HG03097 (cell line): ENCODE data around the gene HTR4.

Experiments used
- ATAC-seq: cut with Tn5 transposase; IDR thresholded peaks from one replicate; pipeline ENCODE4 v1.9.1; 2021; ENCODE audit not compliant: unreplicated experiment, low FRiP score

HTR4 gene

GRCh38 chr5:148666353-148666752, 12.0 kb upstream of the HTR4 start:
- no peak for ATAC-seq

DNA sequence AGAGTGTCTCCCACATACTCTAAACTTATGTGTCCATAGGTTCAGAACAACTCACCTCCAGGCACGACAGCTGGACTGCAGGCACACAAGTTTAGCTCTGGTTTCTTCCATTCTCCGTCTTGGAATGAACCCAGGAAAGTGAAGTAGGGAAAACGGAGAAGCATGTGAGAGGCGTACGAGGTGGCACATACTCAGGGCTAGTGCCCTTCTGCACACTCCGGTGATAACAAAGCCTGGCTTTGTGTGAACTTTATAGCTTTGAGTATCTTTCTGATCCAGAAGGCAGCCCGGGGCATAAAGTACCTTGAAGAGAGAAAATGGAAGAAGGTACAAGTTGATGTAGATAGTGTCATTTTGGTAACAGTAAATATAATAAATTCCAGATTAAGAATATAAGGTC, 11.1 kb upstream of the HTR4 start:
- ATAC-seq = no peak

GRCh38 chr5:148663509-148663908, 9.2 kb upstream of the HTR4 start:
- ATAC-seq = no peak

GRCh38 chr5:148660346-148660660, 6.0 kb upstream of the HTR4 start:
- no peak for ATAC-seq

DNA sequence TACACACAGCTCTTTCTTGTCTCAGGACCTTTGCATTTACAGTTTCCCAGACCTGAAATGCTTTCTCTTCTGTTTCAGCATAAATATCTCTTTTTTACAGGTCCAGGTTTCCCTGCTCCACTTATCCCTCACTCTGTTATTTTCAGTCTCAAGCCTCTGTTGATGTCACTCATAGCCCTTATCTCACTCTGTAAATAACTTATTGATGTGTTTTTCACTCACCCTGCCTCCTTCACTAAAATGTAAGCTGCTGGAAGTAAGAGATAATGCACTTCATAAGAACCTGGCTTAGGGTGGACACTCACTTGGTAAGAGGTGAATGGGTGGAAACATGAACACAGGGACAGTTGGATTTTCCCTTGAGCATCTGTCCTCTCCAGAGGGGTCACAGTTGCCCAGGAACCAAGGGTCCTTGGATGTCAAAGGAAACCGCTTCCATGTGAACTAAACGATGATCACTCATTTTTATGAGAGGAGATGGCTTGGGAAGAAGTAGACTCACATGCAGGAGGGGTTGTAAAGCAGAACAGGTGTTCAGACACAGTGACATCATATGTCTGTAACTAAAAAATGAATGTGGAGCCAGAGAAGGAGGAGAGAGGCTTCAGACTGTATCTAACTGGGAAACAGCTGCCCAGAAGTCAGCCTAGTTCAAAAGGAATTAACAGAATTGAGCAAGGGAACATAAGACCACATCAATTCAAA, 5.5 kb upstream of the HTR4 start:
- ATAC-seq = no peak

DNA sequence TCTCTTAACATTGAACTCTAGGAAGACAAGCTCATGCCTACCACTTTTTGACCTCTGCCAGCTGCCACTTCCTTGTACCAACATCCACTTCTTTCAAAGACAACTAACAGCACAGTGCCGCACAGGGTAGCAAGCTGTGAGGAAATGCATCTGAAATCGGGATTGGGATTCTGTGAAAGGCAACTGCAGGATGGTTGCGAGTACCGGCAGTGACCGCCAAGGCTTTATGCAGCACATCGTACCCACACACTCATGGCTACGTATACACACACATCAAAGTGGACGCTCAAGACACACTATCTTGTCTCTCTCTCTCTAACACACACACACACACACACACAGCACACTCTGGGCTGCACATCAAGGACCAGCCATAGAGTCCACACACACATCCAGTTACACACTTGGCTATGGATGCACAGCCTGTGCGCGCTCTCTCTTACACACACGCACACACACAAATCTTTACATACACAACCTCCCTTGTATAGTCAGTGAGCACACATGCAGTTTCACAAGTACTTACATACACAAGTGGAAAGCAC, 964 bp downstream of the HTR4 start:
- no peak for ATAC-seq

DNA sequence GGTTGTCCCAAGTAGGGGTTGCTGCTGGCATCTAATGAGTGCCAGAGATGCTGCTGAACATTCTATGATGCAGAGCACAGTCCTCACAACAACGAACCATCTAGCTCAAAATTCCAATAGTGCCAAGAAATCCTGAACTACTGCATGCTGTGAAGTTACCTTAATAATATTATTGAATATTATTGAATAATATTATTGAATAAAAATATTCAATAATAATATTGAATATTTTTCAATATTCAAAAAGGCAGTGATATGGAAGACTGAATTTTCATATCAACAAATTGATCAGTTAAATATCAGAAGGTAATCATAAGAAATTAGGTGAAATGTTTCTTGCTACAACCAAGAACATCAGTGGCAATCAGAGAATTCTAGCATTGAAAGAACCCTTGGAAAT, 2.8 kb downstream of the HTR4 start:
- no peak for ATAC-seq

GRCh38 chr5:148645527-148645926, 8.8 kb downstream of the HTR4 start:
- no peak for ATAC-seq

DNA sequence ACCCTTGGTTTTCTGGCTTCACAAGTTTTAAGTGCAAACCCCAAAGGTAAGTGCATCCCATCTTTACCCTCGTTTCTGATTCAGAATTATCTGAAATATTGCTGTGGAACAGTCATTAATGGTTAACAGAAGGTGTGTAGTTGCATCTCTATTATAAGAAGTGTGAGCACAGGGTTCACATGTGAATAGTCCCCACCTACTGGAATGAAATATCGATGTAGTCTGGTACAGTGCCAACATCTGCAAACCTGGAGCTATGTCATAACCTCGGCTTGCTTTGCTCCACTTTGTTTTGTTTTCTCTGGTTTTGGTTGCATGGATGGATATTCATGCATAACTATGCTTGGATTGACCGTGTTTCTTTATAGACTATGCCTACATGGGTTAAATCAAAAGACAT, 12.6 kb downstream of the HTR4 start:
- ATAC-seq = no peak

- no peak for ATAC-seq
These were observed 13.9 kb downstream of the HTR4 start for GRCh38 chr5:148640471-148640870.

- ATAC-seq = no peak
These were observed 15.2 kb downstream of the HTR4 start for GRCh38 chr5:148639081-148639480.

DNA sequence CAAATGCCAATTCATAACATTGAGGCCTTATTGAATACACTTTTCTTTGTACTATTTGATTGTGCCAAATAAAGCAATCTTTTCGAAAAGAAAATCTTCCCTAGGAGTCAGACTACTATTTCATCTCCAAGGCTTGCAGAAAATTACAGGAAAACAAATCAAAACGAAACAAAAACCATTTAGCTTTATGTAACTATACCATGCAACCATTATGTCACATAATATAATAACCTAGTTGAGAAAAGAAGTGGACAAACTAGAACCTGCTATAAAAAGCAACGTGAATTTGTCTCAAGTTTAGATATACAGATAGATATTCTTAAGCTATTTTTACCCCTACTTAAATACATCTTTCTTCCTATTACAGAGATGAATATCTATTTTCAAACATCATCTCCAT, 18.0 kb downstream of the HTR4 start:
- ATAC-seq = no peak

GRCh38 chr5:148635321-148636083, 18.8 kb downstream of the HTR4 start:
- no peak for ATAC-seq

DNA sequence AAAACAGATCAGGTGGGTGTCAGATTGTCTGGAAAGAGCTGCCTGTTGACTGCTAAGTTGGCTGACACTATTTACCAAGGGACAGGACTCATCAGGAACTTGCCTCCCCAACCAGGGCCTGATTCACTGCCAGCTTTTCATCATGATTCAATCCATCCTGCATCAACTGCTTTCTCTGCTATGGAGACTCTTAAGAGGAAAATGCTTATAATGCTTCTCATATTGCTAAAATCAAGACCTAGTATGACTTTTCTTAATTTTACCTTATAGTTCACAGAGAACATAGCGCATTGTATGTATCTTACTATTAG, 21.3 kb downstream of the HTR4 start:
- no peak for ATAC-seq

GRCh38 chr5:148632255-148633066, 21.9 kb downstream of the HTR4 start:
- no peak for ATAC-seq

GRCh38 chr5:148626986-148627385, 27.3 kb downstream of the HTR4 start:
- no peak for ATAC-seq

DNA sequence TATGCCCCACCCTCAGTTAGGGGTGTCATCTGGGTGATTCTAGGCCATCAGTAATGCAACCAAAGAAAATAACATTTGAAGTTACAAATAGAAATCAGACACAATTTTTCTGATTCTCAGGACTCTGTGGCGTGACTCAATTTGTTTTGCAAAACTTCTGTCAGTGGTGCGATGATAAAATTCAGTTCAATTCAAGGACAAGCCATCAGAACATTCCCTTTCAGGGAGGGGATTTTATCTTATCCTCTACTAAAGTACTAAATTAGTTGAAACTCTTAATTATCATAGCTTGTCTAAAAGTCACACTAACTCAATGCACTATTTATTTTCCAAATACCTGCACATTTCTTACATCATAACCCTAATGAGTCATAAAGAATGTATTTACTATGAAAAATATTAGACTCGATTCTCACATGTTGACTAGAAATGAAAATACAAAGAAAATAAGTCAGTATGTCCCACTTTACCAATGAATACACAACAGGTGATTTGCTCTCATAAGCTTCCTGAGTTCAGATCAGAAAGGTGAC, 28.2 kb downstream of the HTR4 start:
- no peak for ATAC-seq

DNA sequence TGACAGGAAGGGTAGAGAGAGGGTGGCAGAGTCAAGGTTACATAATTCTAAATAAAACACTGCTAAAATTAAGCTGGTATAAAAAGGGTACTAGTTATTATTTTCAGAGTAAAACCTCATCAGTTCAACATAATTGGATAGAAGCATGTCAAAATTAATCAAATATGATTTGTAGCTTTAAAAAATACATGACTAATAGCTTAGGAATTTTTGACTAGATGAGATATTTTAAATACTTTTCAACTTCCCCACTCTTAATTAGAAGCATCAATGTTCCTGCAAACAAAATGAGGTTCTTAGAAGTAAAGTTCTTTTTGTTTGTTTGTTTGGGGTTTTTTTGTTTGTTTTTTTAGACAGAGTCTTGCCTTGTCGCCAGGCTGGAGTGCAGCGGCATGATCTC, 29.1 kb downstream of the HTR4 start:
- ATAC-seq = no peak

GRCh38 chr5:148623741-148624140, 30.6 kb downstream of the HTR4 start:
- ATAC-seq = no peak

GRCh38 chr5:148623101-148623500, 31.2 kb downstream of the HTR4 start:
- ATAC-seq = no peak

DNA sequence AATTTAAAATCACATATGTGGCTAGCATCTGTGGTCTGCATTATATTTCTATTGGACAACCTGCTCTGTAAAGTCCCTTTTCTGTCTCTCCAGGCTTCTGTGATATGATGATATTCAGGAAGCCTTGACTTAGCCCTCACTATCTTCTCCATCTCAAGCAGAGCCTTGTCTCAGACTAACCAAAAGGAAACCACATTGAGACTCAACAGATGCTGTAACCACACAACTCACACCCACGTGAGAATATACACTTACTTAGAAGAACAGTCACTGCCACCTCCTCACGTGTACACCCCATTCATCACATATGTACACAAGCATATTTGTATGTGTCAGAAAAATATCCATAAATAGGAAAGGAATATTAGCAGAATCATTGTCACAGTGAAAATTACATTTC, 33.6 kb downstream of the HTR4 start:
- peak; percentile 86 for ATAC-seq
